HG02885 (cell line): ENCODE measurements around the gene ELMO1.

Experiments used
- ATAC-seq: cut with Tn5 transposase; IDR thresholded peaks from one replicate; pipeline ENCODE4 v1.9.1; 2021; ENCODE audit warnings: mild to moderate bottlenecking; ENCODE audit not compliant: unreplicated experiment, poor library complexity

The ELMO1 gene

DNA sequence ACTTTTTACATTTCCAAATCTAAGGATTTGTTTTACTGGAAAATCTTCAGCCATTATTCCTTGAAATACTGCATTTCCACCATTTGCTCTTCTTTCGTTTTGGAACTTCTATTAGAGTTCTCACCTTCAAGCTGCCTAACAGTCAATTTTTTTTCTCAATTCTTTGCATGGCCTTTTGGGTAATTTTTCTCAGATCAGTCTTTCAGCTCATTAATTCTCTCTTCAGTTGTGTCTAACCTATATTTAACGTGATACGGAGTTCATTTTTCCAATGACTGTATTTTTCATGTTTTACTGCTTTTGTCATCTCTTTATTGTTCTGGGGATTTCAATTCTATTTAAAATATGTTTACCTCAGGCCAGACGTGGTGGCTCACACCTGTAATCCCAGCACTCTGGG lies 600.7 kb downstream of the ELMO1 start:
- ATAC-seq = no peak

DNA sequence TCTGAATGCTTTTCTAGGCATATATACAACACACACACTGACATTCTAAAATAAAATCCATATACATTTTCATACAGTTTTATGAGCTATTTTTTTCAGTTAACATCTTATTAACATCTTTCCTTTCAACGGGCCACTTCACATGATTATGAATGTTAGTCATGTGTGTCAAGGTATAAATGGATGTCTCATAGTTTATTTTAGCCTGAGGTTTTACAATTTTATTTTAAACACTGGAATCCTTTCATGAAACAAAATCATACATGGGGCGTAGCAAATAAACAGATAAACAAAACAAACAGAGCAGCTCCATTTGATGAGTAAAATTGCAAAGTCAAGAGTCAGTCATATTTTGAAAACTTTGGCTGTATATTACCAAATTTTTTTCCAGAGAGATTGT lies 604.3 kb downstream of the ELMO1 start:
- no peak for ATAC-seq

DNA sequence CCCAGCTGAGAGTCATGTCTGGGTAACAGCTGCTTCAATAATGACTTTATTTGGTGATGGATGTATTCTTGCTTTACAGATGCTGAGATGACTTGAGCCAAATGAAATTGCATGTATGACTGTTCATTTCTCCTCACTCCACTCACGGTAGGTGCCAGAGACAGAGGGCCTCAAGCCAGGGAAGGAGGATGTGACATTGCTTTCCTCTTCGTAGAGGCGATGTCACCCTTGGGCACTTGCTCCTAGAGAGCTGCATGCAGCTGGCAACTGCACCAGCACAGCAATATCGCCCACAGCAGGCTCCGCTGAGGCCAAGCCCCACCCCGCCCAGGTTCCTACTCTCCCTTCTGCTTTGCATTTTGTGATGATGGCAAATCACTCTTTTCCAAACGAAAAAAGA lies 607.8 kb downstream of the ELMO1 start:
- ATAC-seq = no peak

DNA sequence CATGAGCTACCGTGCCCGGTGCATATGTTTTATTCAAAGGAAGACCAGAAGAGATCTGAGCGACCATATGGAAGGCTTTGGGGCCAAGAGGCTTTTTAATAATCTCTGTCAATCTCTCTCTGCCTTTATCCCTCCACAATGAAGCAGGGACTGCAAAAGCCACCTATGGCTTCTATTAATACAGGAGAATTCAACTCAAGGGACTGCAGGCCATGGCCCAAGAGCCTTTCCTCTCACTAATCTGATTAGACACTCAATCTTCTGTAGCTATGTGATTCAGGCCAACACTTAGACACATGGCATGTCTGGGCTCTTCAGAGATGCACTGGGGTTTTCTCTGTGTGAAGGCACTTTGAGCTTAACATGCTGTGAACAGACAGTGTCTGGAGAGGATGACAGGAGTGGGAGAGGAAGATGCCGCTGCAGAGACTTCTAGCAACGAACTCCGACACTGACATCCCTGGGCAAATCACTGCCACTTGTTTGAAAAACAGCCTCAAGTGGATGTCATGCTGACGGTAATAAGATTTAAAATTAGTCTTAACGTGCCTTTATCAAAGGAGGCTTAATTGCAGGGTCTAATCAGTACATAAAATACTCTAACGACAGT lies 609.9 kb downstream of the ELMO1 start:
- no peak for ATAC-seq

DNA sequence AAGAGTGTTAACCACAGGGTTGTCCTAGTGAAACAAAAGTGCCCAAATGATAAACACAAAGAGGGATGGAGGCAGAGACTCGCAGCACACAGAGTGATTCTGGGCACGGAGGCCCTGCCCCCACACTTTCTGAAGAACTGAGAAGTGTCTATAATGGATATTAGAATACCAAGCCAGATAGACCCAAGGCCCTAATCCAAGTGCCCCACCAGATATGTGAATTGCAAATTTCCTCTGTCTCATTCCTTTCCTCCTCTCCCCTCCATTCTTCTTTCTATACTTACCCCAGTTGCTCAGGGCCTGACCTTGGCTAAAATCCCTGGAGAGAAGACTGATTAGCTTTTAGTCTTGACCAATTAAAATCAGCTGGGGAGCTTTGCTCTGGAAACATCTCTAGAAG lies 617.6 kb downstream of the ELMO1 start:
- ATAC-seq = no peak

DNA sequence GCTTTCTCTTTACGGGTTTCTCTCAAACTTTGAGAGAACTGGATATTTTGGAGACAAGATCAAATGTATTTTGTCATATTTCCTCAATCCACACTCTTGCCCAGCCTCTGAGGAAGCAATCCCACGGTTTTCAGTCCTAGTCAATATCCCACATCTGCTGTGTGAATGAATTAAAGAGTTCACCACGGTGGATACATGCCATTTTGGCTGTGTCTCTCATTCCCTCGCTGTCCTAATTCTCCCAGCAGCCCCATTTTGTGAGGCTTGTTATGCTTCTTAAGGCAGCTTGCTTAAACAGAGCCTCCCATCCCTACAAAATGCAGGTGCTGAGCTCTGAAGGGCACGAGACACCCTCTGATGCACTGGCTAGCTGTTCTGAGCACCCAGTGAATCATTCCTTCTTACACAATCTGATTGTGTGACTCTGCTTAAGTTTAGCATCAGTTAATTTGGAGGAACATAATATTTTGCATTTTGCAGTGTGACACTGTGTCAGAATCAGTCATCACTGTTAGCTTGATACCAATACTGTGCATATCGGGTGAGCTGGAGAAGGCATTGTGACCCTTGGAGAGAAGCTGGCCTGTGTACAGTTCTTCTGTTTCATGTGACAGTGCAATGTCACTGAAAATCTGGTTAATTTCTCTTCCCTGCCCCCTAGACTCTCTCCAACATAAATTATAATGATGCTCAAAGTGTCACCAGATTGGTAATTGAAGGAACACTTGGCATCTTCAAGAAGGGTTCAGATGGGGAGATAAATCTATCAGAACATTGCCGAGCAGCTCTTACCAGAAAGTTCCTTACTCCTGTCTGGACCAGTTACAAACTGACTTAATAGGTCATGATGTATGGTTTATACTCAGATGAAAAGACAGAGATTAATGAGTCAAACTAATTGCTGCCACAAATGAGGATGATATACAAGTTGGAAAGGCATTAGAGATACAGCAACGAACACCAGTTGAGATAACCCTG lies 620.6 kb downstream of the ELMO1 start:
- no peak for ATAC-seq

DNA sequence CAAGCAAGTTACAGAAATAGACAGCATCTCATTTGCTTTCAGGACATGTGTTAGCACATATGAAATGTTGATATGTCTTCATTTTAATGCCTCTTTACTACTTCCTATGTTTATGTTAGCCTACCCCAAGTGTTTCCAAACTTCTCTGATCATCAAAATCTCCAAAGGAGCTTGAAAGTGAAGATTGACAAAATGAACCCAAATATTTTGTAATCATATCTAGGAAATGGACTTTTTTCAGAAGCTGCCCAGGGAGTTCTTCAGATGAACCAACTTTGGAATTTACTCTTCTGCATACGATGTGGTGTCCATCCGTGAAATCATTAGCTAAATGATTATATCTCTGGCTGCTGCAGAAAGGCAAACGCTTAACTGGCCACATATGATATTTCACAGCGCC lies 623.2 kb downstream of the ELMO1 start:
- ATAC-seq = no peak

DNA sequence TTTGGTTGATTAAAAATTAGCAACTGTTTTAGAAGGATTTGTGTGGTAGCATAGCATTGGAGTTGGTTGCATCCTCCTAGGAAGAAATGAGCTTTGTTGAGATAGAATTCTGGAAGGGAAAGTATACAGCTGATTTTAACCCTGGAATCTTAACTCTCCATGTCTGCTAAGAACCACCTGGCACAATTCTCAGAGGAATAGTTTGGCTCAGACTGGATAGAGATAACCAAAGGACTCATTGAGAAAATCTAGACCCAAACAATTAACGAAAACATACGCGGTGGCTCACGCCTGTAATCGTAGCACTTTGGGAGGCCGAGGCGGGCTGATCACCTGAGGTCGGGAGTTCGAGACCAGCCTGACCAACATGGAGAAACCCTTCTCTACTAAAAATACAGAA lies 625.3 kb downstream of the ELMO1 start:
- no peak for ATAC-seq

DNA sequence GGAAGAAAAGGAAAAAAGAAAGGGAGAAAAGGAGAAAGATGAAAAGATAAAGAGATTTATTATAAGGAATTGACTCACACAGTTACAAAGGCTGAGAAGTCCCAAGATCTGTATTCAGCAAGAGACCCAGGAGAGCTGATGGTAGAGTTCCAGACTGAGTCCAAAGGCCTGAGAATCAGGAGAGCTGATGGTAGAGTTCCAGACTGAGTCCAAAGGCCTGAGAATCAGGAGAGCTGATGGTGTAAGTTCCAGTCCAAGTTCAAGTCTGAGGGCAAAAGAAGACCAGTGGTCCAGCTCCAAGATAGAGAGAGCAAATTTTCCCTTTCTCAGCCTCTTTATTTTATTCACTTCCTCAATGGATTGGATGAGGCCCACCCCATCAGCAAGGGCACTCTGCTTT lies 627.0 kb downstream of the ELMO1 start:
- no peak for ATAC-seq

DNA sequence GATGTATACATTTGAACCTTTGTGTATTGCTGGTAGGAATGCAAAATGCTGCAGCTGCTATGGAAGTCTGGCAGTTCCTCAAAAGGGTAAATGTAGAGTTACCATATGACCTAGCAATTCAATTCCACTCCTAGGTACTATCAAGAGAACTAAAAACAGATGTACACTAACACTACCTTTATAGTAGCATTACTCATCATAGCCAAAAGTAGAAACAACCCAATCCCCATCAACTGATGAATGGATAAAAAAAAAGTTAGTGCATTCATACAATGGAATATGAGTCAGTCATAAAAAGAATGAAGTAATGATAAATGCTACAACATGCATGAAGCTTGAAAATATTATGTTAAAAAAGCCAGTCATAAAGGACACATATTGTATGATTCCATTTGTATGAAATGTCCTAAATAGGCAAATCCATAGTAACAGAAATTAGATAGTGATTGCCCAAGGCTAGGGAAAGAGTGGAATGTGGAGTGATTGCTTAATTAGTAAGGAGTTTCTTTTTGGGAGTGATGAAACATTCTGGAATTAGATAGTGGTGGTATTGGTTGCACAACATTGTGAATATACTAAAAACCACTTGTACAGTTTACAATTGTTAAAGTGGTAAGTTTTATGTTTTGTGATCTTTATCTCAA lies 628.0 kb downstream of the ELMO1 start:
- ATAC-seq = no peak

DNA sequence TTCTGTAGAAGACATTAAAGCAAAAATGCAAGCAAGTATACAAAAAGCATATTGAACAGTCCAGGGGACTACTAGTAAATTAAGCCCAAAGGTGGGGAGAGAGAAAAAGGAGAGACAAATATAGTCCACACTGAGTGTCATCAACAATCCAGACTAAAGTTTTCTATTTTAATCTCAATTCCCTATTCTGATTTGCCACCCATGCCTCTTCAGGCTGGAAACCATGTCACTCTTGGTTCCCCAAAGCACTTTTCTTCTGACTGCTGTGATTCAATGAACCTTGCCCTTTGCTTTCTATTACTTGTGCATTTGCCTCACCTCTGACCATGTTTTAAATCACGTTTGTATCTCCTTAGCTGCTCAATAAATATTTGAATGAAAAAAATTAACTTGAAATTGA lies 629.0 kb downstream of the ELMO1 start:
- no peak for ATAC-seq

DNA sequence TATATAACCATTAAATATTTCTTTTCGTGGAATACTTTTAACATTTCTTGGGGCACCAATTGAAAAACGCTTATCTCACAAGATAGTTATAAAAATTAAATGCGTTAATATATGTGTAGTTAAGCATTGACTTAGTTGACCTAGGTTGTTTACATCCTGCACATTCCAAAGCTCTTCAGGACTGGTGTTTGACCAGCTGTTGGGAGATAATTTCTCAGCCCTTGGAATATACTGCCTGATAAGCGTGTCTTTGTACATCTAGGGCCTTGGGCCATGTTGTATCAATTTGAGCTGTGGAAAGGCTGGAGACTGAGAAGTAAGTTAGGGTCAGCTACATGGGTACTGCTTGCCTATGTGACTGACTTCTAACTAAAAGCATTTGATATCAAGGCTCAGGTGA lies 634.4 kb downstream of the ELMO1 start:
- ATAC-seq = no peak

DNA sequence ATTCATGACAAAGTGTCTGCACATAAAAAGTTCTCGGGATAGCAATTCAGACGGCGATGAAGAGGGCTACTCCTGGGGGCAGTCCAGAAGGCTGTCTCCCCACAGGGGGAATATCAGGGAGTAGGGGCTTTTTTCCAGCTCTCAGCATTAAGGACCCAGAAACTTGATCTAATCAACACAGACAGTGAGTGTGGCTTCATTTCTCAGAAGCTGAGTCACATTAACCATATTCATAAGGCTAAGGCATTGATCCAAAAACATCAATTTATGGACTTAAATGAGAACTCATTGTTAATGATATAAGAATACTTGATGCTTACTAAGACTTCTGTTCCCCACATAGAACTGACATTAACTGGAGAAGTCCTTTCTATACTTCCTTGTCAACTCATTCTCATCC lies 636.9 kb downstream of the ELMO1 start:
- no peak for ATAC-seq

DNA sequence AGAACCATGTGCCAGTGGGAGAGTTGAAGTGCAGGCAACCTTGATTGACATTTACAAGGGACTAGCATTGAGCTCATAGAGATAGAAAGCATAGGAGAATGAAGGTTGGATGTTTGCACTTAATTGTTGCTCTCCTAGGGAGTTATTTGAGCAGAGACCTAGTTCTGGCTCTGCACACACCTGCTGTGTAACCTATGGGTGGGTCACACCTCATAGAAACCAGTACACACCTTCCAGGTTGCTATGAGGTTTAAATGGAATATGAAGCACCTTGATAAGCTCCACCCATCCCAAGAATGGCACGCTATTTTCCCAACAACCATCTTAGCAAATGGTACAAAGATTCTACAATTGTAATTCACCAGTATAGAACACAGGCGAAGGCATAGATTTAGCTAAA lies 638.2 kb downstream of the ELMO1 start:
- ATAC-seq = no peak

DNA sequence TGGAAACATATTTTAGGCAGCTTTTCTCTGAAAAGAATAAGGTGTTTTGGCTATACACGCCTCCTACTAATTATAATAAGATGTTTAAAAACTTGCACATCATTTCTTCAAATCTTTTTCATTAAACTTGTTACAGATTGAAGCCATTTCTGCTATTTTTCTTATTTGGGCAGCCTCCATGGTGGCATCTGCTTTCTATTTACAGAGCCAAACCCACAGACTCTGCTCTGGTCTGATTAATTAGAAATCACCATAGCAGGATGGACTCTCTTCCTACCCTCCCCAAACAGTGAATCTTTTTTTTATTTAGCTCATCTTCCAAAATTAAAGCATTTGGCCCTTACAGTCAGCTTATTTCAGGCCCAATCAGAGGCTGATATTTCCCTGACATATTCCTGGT lies 638.6 kb downstream of the ELMO1 start:
- no peak for ATAC-seq

DNA sequence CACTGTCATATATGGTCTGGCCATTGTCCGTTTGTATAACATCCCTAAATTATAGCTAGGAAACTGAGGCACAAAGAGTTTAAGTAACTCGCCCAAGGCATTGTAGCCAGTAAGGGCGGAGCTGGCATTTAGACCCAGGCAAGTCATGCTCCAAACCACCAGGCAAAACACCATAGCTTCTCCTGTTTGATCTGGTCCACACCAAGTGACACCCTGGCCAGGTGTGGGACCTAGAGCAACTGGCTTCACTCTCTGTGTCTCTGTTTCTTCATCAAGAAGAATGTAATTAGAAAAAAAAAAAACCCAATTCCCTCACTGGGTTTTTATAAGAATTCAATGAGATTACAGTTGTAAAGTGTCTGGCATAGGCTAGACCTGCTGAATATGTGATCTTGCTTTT lies 639.2 kb downstream of the ELMO1 start:
- no peak for ATAC-seq

DNA sequence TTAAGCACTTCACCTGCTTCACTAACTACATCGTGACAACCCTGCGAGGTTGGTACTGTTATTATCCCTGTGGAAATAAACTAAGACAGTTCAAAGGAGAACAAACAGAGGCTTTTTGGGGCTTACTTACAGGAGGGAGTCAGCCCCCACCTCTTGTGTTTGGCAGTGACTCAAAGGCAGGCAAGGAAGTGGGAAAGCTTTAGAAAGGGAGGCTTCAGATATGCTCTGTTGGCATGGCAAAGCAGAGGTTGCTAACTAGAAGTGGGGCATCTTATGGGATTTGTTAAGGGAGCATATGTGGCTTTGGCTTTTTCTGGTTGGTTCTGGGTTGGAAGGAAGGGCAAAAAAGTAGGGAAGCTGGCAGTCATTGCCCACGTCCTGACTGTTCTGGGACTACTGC lies 639.6 kb downstream of the ELMO1 start:
- ATAC-seq = no peak

DNA sequence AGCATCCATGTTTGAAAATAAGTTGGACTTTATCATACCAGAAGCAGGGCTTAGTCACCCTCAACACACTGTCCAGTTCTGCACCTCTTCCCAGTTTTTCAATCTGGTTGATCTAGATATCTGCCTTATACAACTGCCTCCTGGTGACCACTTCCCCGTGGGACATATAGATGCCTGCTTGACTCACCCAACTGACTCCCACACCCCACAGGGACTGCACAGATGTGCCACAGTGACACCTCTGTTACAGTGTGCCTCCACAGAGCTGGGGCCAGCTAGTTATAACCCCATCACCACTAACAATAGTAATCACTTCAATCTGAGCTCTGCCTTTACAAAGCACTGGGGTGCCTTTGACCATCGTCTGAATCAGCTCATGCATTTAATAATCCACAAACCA lies 641.8 kb downstream of the ELMO1 start:
- no peak for ATAC-seq
